ENCODE measurements around the gene THEM5.

GRCh38 chr1:151823175-151823574 lies 30.3 kb downstream of the THEM5 start:
- TF ChIP-seq ATF3 (IDR thresholded peaks at IDR 0.05; ENCODE audit: borderline replicate concordance, extremely low read depth, low read depth, low read length) = no peak
- TF ChIP-seq CTCF (IDR thresholded peaks at IDR 0.05 in 2 of 3, conservative IDR thresholded peaks at IDR 0.05 in 1 of 3; ENCODE audit: control insufficient read depth in 2 of 3, extremely low read depth in 1 of 3, insufficient read depth in 1 of 3, low read depth in 3 of 3, low read length in 3 of 3) = no peak
- TF ChIP-seq PRDM15 (CRISPR knock-in tag; IDR thresholded peaks at IDR 0.05) = no peak

All from GM12878 (cell line).